Stimulated activated CD8-positive, alpha-beta memory T cell treated with anti-CD3 and anti-CD28 coated beads, Interleukin-4, amount 100 ng/mL, for 1 hour (primary cell): ENCODE measurements around the gene ARHGAP35.
"Not testable (repeated sequence)": the region's sequence is repeated elsewhere in the genome, so short reads cannot be mapped to it uniquely, and the experiment has no call there.

Experiments used
- DNase-seq, 2 donors: peaks; one replicate each; pipeline ENCODE4 v3.0.0-alpha.2; 2020; ENCODE audit warnings: low read depth in 2 of 2, low spot score in 1 of 2

Gene ARHGAP35

GRCh38 chr19:46868025-46868802 is 7.4 kb downstream of the ARHGAP35 start:
- no peak for DNase-seq

DNA sequence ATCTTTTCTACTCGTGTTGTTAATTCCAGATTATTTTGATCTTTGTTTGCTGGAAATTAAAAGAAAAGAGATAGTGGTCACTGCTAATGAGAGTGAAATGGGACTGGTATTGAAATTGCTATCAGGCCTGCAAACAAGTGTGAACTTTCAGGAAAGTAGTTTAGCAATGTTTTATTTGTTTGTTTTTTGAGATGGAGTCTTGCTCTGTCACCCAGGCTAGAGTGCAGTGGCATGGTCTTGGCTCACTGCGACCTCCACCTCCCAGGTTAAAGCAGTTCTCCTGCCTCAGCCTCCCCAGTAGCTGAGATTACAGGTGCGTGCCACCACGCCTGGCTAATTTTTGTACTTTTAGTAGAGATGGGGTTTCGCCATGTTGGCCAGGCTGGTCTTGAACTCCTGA is 10.4 kb downstream of the ARHGAP35 start:
- DNase-seq, result not testable (repeated sequence)

- DNase-seq, result no peak
These were observed 12.2 kb downstream of the ARHGAP35 start for GRCh38 chr19:46872967-46873366.

GRCh38 chr19:46875234-46875633 is 14.4 kb downstream of the ARHGAP35 start:
- DNase-seq, result no peak

- no peak for DNase-seq
These were observed 14.9 kb downstream of the ARHGAP35 start for GRCh38 chr19:46875657-46876056.

DNA sequence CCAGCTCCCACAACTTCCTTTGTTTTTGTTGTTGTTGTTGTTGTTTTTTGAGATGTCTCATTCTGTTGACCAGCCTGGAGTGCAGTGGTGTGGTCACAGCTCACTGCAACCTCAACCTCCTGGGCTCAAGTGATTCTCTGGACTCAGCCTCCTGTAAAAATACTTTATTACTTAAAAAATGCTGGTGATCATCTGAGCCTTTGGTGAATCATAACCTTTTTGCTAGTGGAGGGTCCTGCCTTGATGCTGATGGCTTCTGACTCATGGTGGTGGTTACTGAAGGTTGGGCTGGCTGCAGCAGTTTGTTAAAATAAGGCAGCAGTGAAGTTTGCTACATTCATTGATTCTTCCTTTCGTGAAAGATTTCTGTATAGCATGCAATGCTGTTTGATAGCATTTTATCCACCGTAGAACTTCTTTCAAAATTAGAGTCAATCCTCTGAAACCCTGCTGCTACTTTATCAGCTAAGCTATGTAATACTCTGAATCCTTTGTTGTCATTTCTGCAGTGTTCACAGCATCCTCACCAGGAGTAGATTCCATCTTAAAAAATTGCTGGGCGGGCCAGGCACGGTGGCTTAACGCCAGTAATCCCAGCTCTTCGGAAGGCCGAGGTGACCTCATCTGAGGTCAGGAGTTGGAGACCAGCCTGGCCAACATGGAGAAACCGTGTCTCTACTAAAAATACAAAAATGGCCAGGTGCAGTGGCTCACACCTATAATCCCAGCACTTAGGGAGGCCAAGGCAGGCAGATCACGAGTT is 18.0 kb downstream of the ARHGAP35 start:
- DNase-seq, result no peak

GRCh38 chr19:46880431-46880830 is 19.6 kb downstream of the ARHGAP35 start:
- no peak for DNase-seq

GRCh38 chr19:46881092-46881491 is 20.3 kb downstream of the ARHGAP35 start:
- DNase-seq, result no peak

GRCh38 chr19:46882034-46882433 is 21.2 kb downstream of the ARHGAP35 start:
- DNase-seq, result no peak

- not testable (repeated sequence) for DNase-seq
These were observed 22.0 kb downstream of the ARHGAP35 start for GRCh38 chr19:46882751-46883150.

DNA sequence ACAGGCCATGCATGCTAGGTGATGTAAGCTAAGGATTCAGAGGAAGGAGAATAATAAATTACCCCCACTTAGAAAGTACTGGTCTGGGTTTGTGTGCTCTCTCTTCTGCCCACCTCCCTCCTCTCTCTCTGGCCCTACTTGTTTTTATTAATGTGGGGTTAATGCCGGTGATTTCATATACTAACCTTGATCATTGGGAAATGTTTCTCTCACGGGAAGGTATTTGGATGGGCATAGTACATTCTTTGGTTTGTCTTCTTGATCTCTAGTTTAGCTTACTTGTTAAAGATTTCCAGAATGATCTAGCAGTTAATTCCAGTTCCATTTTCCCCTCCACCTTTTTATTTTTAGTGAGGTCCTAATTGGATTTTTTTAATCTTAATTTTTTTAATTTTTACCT is 24.6 kb downstream of the ARHGAP35 start:
- no peak for DNase-seq

DNA sequence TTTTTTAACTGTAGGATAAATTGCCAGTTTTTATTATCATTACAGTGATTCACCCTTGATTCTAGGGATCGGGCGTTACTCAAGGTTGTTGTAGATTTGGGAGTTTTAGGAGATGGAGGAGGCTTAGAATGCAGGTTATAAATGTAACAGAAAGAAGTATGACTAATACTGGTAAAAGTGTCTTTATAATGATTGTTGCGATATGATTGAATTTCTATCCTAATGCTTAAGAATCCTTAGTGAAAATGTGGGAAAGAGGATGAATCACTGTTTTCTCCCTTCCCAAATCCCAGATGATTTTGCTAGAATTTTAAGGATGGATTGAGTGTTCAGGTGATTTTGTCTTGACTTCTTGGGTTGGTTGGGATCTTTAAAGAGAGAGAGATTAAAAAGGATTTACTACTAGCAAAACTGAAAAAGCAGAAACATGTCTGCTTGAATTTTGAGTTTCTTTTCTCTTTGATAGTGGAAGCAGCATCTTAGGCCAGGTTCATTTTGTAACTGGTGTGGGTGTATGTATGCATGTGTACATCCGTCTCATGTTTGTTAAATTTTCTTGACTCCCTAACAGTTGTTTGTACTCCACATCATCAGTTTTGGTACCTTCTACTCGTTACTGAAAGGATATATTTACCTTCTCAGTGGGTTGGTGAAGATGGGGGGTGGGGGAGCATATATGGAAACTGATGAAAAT is 25.9 kb downstream of the ARHGAP35 start:
- DNase-seq, result no peak

GRCh38 chr19:46887240-46887782 is 26.5 kb downstream of the ARHGAP35 start:
- DNase-seq, result no peak

DNA sequence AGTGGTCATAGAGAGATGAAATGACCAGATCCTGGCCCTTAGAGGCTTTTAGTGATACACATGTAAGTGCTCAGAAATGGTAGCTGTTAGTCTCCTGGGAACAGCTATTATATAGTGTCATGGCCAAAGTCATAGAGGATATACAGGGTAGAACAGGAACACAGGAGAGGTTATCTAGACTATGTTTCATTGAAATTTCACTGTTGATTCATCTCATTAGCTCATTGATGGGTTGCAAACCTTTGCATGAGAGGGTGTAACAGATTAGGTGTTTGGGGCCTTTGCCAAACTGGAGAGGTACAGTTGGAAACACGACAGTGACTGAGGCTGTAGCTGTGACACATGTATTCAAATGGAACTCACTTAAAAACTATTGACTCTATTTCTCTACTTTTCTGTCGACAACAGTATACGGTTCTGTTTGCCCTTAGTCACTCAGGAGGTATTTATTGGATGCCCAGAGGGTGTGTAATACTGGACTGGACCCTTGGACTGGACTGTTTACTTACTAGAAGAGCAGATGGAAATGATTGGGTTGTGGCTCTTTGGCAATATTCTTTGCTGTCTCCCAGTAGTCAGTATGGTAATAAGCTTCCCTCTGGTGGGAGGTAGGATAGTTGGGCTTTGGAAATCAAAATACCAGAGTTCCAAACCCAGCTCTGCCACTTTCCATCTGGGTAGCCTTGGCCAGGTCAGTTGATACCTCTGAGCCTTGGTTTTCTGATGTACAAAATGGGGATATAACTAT is 29.8 kb downstream of the ARHGAP35 start:
- DNase-seq, result no peak

DNA sequence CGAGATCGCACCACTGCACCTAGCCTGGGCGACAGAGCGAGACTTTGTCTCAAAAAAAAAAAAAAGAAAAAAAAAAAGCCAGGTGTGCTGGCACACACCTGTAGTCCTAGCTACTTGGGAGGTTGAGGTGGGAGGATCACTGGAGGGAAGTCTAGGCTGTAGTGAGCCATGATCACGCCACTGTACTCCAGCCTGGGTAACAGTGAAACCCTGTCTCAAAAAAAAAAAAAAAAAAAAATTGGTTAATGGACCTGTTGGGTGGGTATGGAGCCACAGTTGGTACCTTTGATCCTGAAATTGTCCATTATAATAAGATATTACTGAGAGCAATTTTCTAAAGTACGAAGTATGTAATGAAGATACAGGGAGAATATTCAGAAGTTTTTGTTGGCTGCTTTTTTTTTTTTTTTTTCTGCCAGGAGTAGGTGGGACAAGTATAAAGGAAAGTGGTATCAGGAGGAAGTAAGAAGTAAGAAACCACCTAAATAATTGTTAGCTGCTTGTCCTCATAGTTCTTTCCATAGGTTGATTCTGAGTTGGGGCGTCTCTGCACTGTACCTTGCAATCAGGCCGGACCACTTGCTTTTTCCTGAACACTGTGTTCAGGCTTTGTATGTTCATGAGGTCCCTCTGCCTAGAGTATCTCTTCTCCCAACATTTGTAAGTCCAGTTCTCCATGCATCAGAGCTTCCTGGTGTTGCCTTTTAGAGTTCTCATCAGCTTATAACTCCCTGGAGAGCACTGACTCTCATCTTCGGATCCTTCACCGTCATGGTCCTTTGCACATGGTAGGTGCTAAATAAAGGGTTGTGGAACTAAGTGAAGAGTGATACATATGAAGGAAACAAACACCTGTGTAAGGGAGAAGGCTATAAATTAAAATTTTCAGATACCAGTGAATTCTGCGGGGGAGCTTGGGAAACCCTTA is 31.7 kb downstream of the ARHGAP35 start:
- DNase-seq, result no peak

- DNase-seq, result no peak
These were observed 35.4 kb downstream of the ARHGAP35 start for GRCh38 chr19:46896076-46896794.

DNA sequence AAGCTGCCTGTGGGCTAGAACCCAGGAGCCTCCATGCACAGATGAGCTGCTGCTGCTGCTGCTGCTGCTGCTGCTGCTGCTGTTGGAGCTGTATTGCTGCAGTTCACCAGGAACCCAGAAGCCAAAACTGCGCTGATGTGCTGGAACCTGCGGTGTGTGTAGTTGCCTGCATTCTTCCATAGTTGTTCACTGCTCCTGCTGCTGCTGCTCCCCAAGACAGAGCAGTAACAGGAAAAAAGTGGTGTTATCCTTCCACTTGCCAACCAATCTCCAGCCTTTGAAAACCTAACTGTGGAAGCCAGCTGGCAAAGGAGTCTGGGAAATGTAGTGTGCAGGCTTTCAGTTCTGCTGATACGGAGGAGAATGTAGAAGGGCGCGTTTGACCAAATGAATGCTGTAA is 37.9 kb downstream of the ARHGAP35 start:
- no peak for DNase-seq

- no peak for DNase-seq
These were observed 39.5 kb downstream of the ARHGAP35 start for GRCh38 chr19:46900341-46900740.

DNA sequence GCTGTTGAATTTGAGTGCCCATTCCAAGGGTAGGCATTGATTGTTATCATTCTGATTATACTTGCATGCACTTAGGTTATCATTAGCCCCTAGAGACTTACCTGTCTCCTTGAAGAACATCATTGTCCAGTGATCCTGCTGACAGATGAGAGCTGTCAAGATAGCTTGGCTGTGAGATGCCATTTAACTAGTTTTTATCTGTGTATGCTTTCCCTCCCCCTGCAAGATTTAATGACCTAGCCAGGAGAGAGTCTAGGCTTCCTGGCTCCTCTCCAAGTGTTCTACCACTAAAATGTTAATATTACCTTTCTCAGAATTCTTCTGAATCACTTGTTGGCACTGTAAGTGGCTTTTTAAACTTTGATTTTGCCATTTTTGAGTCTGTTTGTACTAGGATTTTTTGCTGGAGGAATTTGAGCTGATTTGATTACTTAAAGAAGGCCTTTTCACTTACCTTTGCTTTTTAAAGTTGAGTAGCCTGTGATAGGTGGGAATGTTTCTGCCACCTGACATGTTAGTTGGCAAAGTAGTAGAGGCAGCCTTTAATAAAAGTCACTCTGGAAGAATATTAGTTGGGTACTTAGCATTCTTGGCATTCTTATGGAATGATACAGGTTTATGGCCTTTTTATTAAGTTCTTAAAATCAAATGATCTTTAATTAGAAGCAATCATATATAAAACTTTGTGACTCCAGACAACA is 41.1 kb downstream of the ARHGAP35 start:
- no peak for DNase-seq
